ENCODE measurements around the gene NOP14.
"Not testable (repeated sequence)": the region's sequence is repeated elsewhere in the genome, so short reads cannot be mapped to it uniquely, and the experiment has no call there.

NOP14 gene

DNA sequence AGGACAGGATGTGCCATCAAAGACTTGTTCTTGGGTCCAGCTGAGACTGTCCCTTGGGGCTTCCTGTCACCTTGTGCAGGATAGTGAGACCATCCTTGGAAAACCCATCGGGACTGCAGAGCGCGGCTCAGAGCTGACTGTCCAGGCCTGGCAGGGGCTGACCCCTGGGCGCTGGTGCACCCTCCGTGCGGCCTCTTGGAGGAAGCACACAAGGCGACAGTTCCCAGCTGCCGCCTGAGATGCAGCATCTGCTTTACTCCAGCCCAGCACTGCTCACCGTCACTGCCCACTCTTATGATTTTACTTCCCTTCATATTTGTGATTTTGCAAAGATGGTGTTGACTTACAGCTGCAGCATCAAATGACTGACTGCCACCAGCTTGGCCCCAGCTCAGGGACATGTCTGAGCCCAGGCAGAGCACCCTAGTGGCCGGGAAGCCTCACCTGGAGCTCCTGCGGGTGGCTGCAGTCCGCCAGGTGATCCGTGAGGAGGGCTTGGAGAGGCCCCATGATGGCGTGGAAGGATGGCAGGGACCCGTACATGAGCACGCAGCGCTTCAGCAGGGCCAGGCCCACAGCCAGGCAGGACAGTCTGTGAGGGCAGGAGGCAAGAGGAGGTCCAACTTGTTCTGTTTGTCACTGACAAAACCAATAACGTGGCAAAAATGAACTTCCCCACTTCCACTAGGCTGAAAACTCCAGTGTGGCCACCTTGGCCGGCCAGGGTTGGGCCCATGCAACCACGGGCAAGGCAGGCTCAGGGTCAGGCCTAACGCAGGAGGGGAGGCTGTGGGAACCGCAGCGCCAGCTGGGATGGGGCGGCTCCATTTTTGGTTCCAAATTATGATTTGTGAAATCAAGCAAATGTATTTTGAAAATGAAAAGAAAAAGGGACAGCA lies 21.8 kb downstream of the NOP14 start:
- DNase-seq = no peak

DNA sequence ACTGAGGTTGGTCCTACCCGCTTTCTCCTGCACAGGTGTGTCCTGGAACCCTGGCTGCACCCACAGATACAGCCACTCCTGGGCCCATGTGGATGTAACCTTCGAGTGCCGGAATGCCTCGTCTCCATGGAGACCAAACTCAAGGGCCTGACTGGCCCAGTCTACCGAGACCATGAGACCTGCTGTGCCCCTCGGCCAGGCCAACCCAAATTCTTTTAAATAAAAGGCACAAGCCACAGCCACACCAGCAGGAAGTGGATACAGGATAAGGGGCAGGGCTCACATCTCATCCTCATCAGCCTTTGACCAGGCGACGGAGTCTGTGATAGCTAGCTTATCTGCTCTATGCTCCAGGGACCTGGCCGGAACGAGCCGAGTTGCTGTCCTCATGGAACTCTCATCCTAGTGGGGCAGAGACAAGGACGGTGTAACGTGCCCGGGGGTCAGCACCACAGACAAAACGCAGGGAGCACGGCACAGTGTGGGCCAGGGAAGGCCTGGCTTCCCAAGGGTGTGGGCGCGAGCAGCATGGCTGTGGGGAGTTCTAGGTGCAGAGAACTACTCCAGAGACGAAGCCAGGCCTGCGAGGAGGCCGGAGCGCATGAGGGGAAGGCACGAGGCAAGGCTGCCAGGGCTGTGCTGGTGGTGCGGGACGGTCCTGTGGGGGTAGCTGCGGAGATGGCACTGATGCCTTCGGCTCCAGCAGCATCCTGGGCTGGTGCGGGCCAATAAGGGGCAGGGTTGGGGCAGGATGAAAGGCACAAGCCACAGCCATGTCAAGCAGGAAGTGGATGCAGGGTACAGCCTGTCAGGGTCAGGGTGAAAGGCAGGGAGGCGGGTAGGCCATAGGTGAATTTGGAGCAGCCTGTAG lies 22.7 kb downstream of the NOP14 start:
- DNase-seq = no peak

DNA sequence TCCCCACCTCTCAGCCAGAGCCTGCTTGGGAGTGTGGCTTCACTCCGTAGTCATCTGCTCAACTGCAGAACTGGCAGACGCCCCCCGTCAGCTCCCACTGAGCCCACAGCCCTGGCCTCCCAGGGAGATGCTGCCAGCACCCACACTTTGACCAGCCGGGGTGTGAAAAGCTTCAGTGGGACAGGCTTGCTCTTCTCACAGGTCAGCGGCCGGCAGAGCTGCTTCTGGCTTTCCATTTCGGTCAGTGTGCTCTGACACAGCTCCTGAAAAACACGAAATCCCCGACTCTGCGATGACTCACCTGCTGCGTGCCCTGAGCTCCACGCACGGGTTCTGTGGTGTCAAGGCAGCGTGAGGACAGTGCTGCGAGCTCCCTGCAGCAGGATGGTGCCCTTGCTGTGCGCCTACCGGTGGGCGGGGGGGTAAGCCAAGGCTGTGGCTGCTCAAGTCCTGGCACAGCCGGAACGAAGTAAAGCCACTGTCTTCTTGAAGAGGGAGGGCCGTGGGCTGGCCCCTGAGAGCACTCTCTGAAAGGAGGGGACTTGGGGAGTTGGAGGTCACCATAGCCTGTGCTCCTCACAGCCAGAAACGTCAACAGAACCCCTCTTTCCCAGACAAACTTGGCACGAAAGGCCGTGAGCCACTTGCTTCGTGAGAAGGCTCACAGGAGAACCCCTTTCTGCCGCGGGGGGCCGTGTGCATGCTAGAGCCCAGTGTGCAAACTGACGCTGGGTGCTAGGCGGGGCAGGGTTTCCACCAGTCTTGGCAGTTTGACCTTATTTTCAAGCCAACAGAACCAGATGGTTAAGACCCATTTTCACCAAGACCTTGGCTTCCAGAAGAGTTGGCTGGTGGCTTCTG lies 23.6 kb downstream of the NOP14 start:
- DNase-seq = no peak

DNA sequence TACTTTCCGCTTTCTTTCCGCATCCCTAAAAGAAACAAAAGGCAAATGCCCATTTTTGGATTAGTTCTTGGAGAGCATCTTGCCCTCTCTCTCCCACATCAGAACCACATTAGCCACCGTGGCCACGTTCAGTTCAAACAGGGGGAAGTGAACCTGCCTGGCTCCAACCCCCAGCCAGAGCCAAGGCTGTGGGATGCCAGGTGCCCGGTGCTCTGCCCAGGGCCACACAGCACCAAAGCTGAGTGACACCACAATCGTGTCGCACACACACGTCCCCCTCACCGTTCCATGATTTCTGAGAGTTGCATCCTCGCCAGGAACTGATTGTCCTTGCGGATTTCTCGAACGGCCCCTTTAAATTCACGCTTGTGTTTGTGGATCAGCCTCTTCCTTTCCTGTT lies 24.3 kb downstream of the NOP14 start:
- no peak for DNase-seq

DNA sequence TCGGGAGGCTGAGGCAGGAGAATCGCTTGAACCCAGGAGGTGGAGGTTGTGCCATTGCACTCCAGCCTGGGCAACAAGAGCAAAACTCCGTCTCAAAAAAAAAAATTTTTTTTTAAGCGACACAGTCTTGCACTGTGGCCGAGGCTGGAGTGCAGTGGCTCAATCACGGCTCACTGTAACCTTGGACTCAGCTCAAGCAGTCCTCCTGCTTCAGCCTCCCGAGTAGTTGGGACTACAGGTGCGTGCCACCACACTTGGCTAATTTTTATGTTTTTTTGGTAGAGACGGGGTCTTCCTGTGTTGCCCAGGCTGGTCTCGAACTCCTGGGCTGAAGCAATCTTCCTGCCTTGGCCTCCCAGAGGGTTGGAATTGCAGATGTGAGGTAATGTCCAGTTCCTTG lies 24.8 kb downstream of the NOP14 start:
- not testable (repeated sequence) for DNase-seq

DNA sequence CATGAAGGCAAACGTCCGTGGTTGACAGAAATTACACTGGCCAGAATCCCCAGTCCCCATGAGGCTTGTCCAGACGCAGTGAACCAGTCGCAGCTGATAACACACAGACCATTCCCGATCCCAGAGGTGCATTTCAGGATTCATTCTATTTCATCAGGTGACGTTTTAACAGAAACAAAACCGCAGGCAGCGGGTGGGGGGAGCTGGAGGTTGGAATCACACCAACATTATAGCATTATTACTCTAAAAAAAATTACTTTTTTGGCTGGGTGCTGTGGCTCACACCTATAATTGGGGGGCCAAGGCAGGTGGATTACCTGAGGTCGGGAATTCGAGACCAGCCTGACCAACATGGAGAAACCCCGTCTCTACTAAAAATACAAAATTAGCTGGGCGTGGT lies 25.2 kb downstream of the NOP14 start:
- DNase-seq = no peak

DNA sequence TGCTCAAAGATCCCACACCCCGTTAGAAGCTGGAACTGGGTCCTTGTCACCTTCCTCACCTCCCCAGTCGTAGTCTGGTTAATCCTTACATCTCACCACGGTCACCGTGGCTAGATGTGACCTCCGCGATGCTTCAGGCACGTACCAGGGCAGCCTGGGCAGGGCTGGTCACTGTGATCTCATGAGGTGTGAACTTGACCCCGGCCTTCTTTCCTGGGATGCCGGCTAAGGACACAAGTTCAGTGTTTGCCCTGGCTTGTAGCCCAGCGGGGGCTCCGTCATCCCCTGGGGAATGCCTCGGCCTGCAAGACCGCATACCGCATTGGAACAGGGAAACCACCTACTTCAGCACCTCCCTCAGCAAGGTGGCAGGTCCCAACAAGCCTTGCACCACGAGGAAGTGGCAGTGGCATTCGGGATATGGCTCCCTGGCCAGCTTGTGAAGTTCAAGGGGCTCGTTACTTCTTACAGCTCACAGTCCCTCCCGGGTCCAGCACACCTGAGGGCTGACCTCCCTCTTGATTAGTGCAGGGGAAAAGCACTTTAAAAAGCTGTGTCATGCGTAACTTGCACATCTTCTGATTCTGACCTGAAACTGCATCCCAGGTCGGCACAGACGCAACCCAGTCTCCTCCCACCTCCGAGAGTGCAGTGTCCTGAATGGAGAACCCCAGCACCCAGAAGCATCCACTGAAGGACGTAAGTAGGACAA lies 25.9 kb downstream of the NOP14 start:
- no peak for DNase-seq

DNA sequence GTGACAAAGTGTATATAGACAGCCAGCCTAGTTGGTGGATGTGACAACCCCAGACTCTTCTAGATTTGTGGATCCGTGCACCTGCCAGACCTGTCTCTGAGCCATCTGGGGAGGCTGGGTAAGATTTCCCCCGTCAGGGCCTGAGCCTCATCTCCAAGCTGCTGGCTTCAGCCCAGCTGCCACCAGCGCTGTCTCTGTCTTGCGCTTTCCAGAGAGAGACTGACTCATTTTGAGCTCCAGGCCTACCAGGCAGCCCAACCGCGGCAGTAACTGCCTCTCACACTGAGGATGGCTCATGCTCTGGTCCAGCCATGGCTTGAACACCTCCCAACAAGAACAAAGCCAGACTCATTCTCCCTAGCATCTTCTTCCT lies 26.4 kb downstream of the NOP14 start:
- DNase-seq = no peak

DNA sequence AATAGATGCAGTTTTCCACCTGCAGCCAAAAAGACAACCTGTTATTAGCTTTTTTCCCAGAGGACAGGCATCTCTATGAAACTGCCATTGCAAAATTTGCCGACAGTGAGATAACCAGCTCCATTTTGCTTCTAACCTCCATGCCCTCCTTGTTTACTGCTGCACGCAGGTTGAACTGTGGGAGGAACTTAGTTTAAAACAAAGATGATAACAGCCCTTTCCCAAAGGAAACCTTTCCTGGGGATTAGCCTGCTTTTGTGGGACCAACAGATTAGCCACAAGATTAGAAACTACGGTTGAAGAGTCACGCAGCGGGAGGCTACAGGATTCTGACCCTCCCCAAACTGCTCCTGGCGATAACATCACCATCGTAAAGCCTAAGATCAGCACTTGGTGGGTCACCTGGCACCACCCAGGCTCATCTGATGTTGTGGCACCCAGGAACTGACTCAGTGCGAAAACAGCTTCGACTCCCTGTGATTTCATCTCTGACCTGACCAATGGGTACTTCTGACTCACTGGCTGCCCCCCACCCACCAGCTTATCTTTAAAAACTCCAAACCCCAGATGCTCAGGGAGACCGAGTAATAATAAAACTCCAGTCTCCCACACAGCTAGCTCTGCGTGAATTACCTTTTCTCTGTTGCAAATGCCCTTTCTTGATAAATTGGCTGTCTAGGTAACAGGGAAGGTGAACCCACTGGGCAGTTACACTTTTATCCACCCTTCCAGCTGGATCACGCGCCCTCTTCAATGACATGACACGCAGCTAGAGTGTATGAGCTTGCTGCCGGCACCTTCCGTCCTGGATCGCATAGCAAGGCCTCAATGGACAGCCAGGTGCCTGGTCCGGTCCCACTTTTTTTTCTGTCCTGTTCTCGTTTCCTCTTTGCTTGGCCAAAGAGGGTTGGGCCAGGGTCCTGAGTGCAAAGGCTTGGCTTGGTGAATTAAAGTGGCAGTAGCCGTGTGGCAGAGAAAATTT lies 27.2 kb downstream of the NOP14 start:
- no peak for DNase-seq

DNA sequence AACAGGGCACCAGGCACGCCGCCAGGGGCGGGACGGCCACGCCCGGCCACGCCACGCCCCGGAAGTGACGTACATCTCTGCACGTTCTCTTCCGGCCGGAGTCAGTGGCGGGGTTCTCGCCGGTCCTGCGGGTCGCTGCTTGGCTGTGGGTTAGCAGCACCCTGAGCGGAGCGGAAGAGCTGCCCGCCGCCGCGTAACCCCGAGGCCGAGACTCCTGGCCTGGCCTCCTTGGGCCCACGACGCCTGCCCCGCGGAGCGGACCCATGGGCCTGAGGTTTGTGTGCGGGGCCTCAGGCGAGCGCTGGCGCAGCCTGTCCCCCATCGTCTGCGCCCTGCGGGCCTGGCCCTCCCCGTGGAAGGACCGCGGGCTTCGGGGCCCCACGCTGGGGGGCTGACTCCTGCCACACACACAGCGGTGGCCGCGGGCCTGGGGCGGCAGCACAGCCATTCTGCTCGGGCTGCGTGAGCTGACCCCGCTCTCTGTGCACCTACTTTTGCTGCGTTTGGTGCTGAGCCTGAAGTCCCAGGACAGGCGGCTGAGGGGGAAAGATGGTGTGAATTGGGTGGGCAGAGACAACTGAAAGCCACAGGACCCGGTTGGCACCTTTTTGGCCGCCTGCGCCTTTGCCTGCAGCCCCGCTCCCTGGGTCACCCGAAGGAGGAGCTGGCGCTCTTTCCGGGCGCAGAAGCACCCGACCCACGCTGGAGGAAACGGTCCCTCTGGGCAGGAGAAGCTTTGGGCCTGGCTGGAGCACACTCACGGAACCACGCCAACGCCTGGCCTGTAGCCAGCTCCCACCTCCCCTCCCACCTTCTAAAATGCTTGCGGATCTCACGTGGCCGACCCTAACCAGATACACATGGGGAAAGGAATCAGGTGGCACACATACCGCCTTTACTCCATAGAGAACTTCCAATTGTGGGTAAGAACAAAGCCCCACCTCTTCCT lies 28.1 kb downstream of the NOP14 start:
- peak; percentile 61 for DNase-seq

DNA sequence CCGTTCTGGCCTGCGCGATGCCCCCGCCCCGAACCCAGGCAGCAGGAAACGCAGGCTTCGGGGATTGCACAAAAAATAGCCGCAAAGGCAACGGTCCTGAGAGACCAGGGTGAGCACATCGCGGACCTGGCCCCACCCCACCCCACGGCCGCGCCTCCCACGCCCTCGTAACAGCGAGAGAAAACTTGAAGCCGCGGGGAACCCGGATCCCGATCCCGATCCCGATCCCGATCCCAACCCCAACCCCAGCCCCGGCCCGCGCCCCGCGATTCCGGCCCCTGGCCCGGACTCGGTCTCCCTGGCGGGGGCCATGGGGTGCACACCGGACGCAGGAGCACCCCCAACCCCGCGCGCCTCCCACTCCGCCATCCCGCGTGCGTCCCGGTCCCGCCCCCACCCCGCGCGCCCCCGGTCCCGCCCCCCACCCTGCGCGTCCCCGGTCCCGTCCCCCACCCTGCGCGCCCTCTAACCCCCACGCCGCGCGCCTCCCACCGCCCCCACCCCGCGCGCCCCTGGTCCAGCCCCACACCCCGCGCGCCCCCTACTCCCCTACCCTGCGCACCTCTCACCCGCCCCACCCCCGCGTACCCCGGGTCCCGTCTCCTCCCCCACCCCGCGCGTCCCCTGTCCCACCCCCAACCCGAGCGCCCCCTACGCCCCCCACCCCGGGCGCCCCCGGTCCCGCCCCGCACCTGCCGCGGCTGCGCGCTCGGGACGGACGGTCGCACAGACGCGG lies 29.0 kb downstream of the NOP14 start:
- DNase-seq = no peak

DNA sequence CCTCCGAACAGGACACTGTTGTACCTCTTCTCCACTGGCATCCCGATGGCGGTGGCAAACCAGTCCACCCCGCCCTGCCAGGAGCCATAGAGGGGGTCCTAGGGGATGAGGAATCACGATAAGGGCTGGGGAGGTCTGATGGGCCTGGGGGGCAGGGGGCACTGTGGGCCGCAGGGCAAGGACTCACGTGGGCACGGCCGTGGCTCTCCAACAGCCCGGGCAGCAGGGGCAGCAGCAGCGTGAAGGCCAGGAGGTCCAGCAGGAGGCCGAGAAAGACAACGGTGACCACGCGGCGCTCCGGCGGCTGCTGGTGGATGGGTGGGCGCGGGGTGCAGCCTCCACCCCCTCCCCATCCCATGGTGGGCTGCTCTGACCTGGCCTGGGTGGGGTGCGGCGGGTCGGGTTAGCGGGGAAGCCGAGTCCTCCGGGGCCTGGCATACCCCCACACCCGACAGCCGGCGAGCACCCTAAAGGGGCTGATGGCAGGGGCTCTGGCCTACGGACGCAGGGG lies 29.6 kb downstream of the NOP14 start:
- no peak for DNase-seq

DNA sequence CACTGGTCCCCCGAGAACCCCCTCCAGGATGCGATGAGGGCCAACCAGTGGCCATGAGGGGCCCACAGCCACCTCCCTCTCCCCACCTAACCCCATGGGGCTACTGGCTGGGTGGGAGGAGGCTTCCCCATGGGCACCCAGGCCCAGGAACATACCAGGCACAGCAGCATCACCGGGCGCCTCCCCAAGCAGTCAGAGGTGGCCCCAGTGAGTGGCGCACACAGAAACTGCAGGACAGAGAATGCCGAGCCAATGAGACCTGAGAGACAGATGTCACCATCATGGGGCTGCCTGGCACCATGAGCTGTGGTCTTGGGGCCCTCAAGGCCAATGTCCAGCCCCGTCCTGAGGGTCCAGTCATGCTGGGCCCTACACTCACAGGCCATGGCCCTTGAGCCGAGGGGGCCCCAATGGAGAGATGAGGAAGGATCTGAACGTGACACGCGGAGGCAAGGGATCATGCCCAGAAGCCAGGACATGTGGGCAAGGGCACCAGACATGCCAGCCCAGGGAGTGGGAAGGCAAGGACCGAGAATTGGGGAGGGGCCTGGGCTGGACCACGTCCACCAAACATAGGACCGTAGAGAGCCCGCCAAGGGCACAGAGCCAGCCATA lies 30.1 kb downstream of the NOP14 start:
- no peak for DNase-seq

DNA sequence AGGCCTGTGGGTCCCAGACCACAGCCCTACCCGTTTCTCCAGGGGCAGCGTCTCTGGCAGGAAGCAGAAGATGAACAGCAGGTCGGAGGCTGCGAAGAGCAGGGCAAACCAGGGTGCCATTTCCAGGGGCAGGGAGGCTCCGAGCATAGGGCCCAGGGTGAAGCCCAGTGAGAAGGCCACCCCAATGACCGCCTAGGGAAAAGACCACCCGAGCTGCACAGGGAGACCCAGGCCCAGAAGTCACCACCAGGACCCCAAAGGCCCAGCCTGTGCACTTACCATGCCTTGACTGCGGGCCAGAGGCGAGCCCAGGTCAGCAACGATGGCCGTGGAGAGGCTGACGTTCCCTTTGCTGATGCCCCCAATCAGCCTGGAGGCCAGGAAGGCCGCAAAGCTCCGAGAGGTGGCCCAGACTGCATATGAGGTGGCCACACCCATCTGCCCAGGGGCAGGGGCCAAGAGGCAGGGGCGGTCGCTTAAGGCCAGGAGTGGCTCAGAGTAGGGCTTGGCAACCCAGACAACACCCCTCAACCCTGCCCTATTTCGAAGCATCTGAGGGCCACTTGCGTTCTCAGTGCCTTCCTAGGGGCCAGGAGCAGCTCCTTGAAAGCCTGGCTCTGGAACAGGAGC lies 30.8 kb downstream of the NOP14 start:
- no peak for DNase-seq

DNA sequence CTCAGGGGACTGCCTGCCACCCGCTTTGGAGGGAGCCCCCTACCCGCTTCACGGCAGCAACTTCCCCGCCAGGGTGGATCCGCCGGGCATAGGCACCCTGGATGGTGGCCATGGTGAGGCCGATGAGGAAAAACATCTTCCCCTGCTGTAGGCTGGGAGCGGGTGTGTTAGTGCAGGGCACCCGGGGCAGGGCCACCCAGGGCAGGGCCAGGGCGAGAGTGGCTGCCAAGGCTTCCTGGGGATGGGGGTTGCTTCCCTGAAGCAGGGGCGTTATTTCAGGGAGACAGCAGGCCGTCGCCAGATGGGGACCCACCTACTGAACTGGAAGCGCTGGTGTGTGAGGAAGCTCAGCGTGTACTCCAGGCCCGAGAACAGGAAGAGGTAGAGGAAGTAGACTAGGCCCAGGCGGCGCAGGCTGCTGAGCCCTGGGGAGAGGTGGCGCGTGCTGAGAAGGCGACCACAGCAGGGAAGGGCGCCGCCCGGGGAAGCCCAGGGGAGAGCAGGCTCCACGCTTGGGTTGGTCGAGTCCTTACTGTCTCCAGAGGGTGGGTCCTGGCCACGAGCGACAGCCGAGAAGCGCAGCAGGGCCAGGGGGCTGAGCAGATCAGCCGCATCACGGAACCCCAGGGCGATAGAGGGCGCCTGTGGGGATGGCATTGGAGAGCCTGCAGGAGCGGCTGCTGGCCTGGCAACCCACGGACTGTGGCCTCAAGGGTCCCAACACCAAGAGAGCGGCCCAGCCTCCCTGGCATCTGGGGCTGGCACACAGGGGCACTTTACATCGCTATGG lies 31.5 kb downstream of the NOP14 start:
- no peak for DNase-seq

DNA sequence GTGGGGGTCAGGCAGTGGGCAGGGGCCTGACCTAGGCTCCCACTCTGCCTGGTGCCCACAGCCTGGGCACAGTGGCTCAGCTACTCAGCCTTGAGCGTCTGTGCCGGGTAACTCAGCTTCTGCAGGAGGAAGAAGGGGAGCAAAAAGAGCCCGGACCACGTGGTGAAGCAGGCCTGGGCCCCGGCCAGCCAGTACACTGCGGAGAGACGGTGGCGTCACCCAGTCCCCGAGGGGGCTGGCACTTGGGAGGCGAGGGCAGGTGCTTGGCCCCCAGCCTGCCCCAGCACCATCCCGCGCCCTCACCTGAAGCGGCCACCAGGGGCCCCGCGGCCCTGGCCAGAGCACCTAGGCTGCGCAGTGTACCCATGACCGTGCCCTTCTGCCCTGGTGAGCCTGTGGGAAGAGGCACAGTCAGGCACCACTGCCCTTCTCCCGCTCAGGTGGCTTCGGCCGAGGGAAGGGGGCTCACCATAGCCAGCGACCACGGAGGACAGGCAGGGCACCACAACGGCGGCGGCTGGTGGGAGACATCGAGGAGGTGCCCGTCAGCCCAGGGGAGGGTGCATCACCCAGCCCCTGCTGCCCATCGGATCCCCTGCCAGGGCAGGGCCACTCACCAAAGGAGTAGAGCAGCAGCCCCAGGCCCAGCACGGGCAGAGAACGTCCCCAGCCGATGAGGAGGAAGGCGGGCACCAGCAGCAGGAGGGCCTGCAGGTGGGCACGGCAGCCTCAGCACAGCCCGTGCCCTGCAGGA lies 32.3 kb downstream of the NOP14 start:
- DNase-seq = no peak
